HCT116 (cell line): Measurements from ENCODE around the gene MTFR1L.

Experiments used
- ATF3 ChIP-seq: IDR thresholded peaks from 2 replicates; pipeline ENCODE4 v1.6.1; 2012
- CTCF ChIP-seq, 3 experiments: fragments of 200-600 bp in 1 of 3; sonication (generic) in 1 of 3; IDR thresholded peaks in 2 of 3; conservative IDR thresholded peaks in 1 of 3; 2 replicates each; pipeline ENCODE4 v1.5.1; 2012 to 2017; ENCODE audit warnings: low read depth in 2 of 3, low read length in 2 of 3, antibody characterized with exemption in 1 of 3, borderline replicate concordance in 1 of 3, control low read depth in 1 of 3, mild to moderate bottlenecking in 1 of 3, mixed read lengths in 1 of 3, mixed run types in 1 of 3, moderate library complexity in 1 of 3; ENCODE audit not compliant: insufficient read depth in 1 of 3
- EGR1 ChIP-seq: IDR thresholded peaks from 2 replicates; pipeline ENCODE4 v1.6.1; 2012; ENCODE audit warnings: low read depth
- EZH2 ChIP-seq: fragments of 200-600 bp; sonication (generic); IDR thresholded peaks from 2 replicates; pipeline ENCODE4 v1.6.1; 2017; ENCODE audit warnings: antibody characterized with exemption, mixed run types
- EZH2phosphoT487 ChIP-seq: fragments of 200-600 bp; IDR thresholded peaks from 2 replicates; pipeline ENCODE4 v1.6.1; 2018; ENCODE audit warnings: antibody characterized with exemption, borderline replicate concordance
- JUND ChIP-seq: IDR thresholded peaks from 2 replicates; pipeline ENCODE4 v1.6.1; 2012
- MAX ChIP-seq: IDR thresholded peaks from 2 replicates; pipeline ENCODE4 v1.6.1; 2012
- POLR2A ChIP-seq: IDR thresholded peaks from 2 replicates; pipeline ENCODE4 v1.7.0; 2011; ENCODE audit warnings: borderline replicate concordance; ENCODE audit not compliant: insufficient read depth, insufficient read length; ENCODE audit errors: extremely low read depth
- POLR2AphosphoS5 ChIP-seq: IDR thresholded peaks from 2 replicates; pipeline ENCODE4 v1.6.1; 2011; ENCODE audit warnings: mild to moderate bottlenecking, low read depth, low read length, moderate library complexity
- RAD21 ChIP-seq: IDR thresholded peaks from 2 replicates; pipeline ENCODE4 v1.6.1; 2012; ENCODE audit warnings: low read depth, mild to moderate bottlenecking
- REST ChIP-seq: IDR thresholded peaks from 2 replicates; pipeline ENCODE4 v1.6.1; 2012; ENCODE audit warnings: low read depth
- SIN3A ChIP-seq: IDR thresholded peaks from 2 replicates; pipeline ENCODE4 v1.6.1; 2012; ENCODE audit warnings: low read depth
- SP1 ChIP-seq: IDR thresholded peaks from 2 replicates; pipeline ENCODE4 v1.6.1; 2012; ENCODE audit warnings: low read depth
- TCF7L2 ChIP-seq: IDR thresholded peaks from 2 replicates; pipeline ENCODE4 v1.7.0; 2011; ENCODE audit warnings: borderline replicate concordance, inconsistent platforms; ENCODE audit not compliant: insufficient read depth, insufficient read length; ENCODE audit errors: extremely low read depth

GRCh38 chr1:25870614-25871013, 50.9 kb downstream of the MTFR1L start:
- no peak for TF ChIP-seq CTCF (IDR thresholded peaks at IDR 0.05 in 2 of 3, conservative IDR thresholded peaks at IDR 0.05 in 1 of 3; ENCODE audit: borderline replicate concordance in 1 of 3, insufficient read depth in 1 of 3, low read depth in 2 of 3, low read length in 2 of 3)
- TF ChIP-seq TCF7L2: no peak
- TF ChIP-seq SIN3A: no peak
- TF ChIP-seq RAD21: no peak
- no peak for TF ChIP-seq ATF3
- TF ChIP-seq POLR2A: no peak
- TF ChIP-seq POLR2AphosphoS5: no peak
- TF ChIP-seq REST: no peak
- TF ChIP-seq EZH2: no peak
- no peak for TF ChIP-seq JUND
- no peak for TF ChIP-seq SP1
- TF ChIP-seq EZH2phosphoT487: no peak
- no peak for TF ChIP-seq MAX
- no peak for TF ChIP-seq EGR1
